GM12878 (cell line): ENCODE data around the gene MAP4K1. TPM values are rescaled to one million over a fixed set of nuclear protein-coding genes. Genes with fewer than 3 reads are reported as not detected.

Experiments used
- ATAC-seq: fragments of 200-7000 bp; cut with Tn5 transposase; 3 replicates; pipeline ENCODE4 v1.9.1; 2020; ENCODE audit warnings: mild to moderate bottlenecking, moderate library complexity
- BruUV-seq: library from RNA; stranded (reverse); fragments of 400-500 nt; replicated peaks from 2 replicates; lab custom pipeline; 2021; lab: Mats Ljungman, UMichigan
- CTCF ChIA-PET: fragments of 300-600 bp; sonication (Branson Sonifier 250); formaldehyde crosslinking; extraction: SDS; loops from one replicate; lab custom pipeline; 2021; ENCODE audit warnings: inconsistent platforms; lab: Yijun Ruan, JAX
- POLR2A ChIA-PET: fragments of 350-600 bp; formaldehyde crosslinking; extraction: SDS; loops from one replicate; lab custom pipeline; 2021; ENCODE audit warnings: inconsistent platforms; lab: Charles Lee
- RAD21 ChIA-PET: fragments of 300-600 bp; sonication (Branson Sonifier 250); formaldehyde crosslinking; loops from one replicate; lab custom pipeline; 2023; ENCODE audit warnings: antibody characterized with exemption; ENCODE audit not compliant: unreplicated experiment; lab: Charles Lee
- SMC1A ChIA-PET: fragments of 300-600 bp; sonication (Branson Sonifier 250); formaldehyde crosslinking; loops from one replicate; lab custom pipeline; 2023; ENCODE audit not compliant: unreplicated experiment, uncharacterized antibody; lab: Charles Lee
- DNase-seq: peaks from one replicate; pipeline ENCODE4 v3.0.0-alpha.2; 2011; ENCODE audit warnings: low read depth, low spot score
- FAIRE-seq: peaks from 3 replicates; lab custom pipeline; 2011; peaks lifted over from hg19 to GRCh38; lab: Jason Lieb, UNC
- H2AFZ ChIP-seq: 2 replicates; pipeline ENCODE4 v1.6.0; 2011; ENCODE audit warnings: low read depth, low read length, control low read depth; ENCODE audit not compliant: control insufficient read depth
- H3K27ac ChIP-seq: 2 replicates; pipeline ENCODE4 v1.5.1; 2011; ENCODE audit warnings: control low read depth; ENCODE audit not compliant: control insufficient read depth, insufficient read depth
- H3K27me3 ChIP-seq, 2 experiments: replicated peaks in 1 of 2; 2 replicates each; pipeline versions ENCODE4 v1.6.0 to v1.6.1; 2011; ENCODE audit warnings: low read length in 1 of 2; ENCODE audit not compliant: control insufficient read depth in 2 of 2, insufficient read depth in 2 of 2
- H3K36me3 ChIP-seq, 2 experiments: 2 replicates each; pipeline ENCODE4 v1.5.1; 2011; ENCODE audit warnings: low read length in 1 of 2; ENCODE audit not compliant: control insufficient read depth in 2 of 2, insufficient read depth in 2 of 2
- H3K4me1 ChIP-seq: 2 replicates; pipeline ENCODE4 v1.6.1; 2011; ENCODE audit warnings: mild to moderate bottlenecking, low read length, moderate library complexity, mixed read lengths; ENCODE audit not compliant: control insufficient read depth, insufficient read depth
- H3K4me2 ChIP-seq: 2 replicates; pipeline ENCODE4 v1.6.0; 2011; ENCODE audit warnings: control low read depth; ENCODE audit not compliant: control insufficient read depth, insufficient read depth
- H3K4me3 ChIP-seq: fragments of 200-600 bp; sonication (generic); 2 replicates; pipeline ENCODE4 v1.5.1; 2016
- H3K79me2 ChIP-seq: 2 replicates; pipeline ENCODE4 v1.6.0; 2011; ENCODE audit warnings: low read length; ENCODE audit not compliant: control insufficient read depth, insufficient read depth
- H3K9ac ChIP-seq: 2 replicates; pipeline ENCODE4 v1.8.0; 2011; ENCODE audit warnings: low read length, control low read depth, mixed read lengths; ENCODE audit not compliant: control insufficient read depth, insufficient read depth
- H3K9me3 ChIP-seq: replicated peaks from 3 replicates; pipeline ENCODE4 v1.5.1; 2011; ENCODE audit warnings: mild to moderate bottlenecking, low read length; ENCODE audit not compliant: control insufficient read depth, insufficient read depth
- H4K20me1 ChIP-seq: 2 replicates; pipeline ENCODE4 v1.6.0; 2011; ENCODE audit not compliant: control insufficient read depth, insufficient read depth
- FOXM1 ChIP-seq: IDR thresholded peaks from 2 replicates; pipeline ENCODE4 v1.6.1; 2012; ENCODE audit warnings: low read depth, mild to moderate bottlenecking, inconsistent platforms, low read length, moderate library complexity
- KLF5 ChIP-seq: fragments of 450-650 bp; IDR thresholded peaks from 2 replicates; pipeline ENCODE4 v1.6.1; 2014; ENCODE audit warnings: mild to moderate bottlenecking; ENCODE audit not compliant: partially characterized antibody
- WGBS: methylation state at CpG from one replicate; pipeline ENCODE4 v1.1.6; 2016; ENCODE audit warnings: low lambda C conversion rate; ENCODE audit not compliant: insufficient replicate concordance, insufficient coverage; ENCODE audit errors: missing lambda C conversion rate; 5-methylcytosine and 5-hydroxymethylcytosine counted together
- in situ Hi-C: fragments of 300-500 bp; cut with MboI; formaldehyde crosslinking; loops from 9 replicates; pipeline ENCODE4 v1.14.3; 2018; ENCODE audit warnings: mixed read lengths
- intact Hi-C: fragments of 100-400 bp; cut with micrococcal nuclease; formaldehyde crosslinking; loops from one replicate; pipeline ENCODE4 v1.14.2; 2022; ENCODE audit not compliant: unreplicated experiment
- polyA plus RNA-seq, 11 experiments: library from polyadenylated mRNA; depleted of rRNA in 4 of 11; unstranded in 6 of 11; stranded (reverse) in 5 of 11; fragments of >200 nt; fragmentation: Nextera tagmentation in 4 of 11; fragmentation: Illumina TruSeq in 1 of 11; extraction: Ambion mirVana in 4 of 11; extraction: Trizol in 1 of 11; gene quantifications; 1 replicate in 1 of 11; 2 replicates in 10 of 11; pipeline versions ENCODE4 v1.2.1 to v1.2.3, GENCODE V29; 2011 to 2016; ENCODE audit warnings: inconsistent platforms in 2 of 11, missing spikeins in 2 of 11, low read depth in 1 of 11
- total RNA-seq, 4 experiments: library from RNA; depleted of rRNA in 3 of 4; stranded (reverse); fragments of >200 nt in 3 of 4; fragmentation: Illumina TruSeq in 1 of 4; extraction: Trizol in 1 of 4; gene quantifications; 2 replicates each; pipeline versions ENCODE4 v1.2.1 to v1.2.3, GENCODE V29; 2013 to 2021
- TF ChIP-seq, protein P1 (sequence below): IDR thresholded peaks from 2 replicates; pipeline ENCODE4 v1.6.1; 2012; ENCODE audit warnings: improper control_type of control experiment, low read depth, low read length; ENCODE audit not compliant: insufficient replicate concordance

MAP4K1 gene
- total and polyA plus RNA-seq, 10 of the 15 experiments (the other 5 are each of a cell fraction or from before 2014, with no cell fraction given): 39.2 to 306 (median 140) TPM

DNA sequence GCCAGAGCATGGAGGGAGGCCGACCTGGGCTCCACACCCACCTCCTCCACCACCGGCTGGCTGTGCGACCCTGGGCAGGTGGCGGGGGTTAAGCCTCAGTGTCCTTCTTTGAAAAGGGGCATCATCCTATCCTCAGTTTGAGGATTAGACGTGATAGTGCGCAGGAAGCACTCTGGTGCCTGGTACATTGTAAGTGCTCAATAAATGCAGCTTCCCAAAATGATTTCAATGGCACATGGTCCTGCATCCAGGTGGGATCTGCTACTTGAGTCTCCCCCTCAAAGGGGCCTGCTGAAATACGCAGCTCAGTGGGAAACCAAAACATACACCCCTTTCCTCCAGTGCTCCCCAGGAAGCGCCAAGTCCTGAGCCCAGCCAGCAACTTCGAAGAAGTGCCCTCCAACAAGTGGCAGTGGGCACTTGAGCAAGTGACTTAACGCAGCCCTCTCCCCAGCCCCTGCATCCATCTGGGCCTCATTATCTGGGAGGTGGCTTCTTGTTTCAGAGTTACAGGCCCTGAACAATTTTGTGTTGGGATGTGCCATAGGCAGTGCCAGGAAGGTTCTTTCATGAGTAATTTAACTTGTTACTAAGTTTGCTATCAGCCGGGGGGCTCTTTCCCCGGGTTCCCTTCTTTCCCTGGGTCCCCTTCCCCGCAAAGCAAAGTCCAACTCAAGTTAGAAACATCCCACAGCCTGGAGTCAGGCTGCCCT lies 47.6 kb upstream of the MAP4K1 start:
- no peak overlapping the region for H3K27ac ChIP-seq
- intact Hi-C loops: no loop called here
- WGBS: 72% methylated on average over 13 of the region's 13 CpGs

More for the DNA sequence above, 47.6 kb upstream of the MAP4K1 start:
- in situ Hi-C loops: no loop called here
- Histone ChIP-seq H4K20me1 (no peaks in the 10 kb centered on the region; the same call in 1 of the 2 replicates), H2AFZ (no peak overlapping the region), H3K4me3 (no peak overlapping the region), H3K36me3 (peaks cover 7 to 13% of the 10 kb centered on the region in 2 experiments), H3K4me2 (no peak overlapping the region), H3K9me3 (no peaks in the 10 kb centered on the region), H3K4me1 (peaks cover 52% of the 10 kb centered on the region), H3K27me3 (no peaks in the 10 kb centered on the region), H3K79me2 (peaks cover 84% of the 10 kb centered on the region), H3K9ac (no peak overlapping the region)
- no TSS peak for BruUV-seq
- TF ChIP-seq, protein P1, sequence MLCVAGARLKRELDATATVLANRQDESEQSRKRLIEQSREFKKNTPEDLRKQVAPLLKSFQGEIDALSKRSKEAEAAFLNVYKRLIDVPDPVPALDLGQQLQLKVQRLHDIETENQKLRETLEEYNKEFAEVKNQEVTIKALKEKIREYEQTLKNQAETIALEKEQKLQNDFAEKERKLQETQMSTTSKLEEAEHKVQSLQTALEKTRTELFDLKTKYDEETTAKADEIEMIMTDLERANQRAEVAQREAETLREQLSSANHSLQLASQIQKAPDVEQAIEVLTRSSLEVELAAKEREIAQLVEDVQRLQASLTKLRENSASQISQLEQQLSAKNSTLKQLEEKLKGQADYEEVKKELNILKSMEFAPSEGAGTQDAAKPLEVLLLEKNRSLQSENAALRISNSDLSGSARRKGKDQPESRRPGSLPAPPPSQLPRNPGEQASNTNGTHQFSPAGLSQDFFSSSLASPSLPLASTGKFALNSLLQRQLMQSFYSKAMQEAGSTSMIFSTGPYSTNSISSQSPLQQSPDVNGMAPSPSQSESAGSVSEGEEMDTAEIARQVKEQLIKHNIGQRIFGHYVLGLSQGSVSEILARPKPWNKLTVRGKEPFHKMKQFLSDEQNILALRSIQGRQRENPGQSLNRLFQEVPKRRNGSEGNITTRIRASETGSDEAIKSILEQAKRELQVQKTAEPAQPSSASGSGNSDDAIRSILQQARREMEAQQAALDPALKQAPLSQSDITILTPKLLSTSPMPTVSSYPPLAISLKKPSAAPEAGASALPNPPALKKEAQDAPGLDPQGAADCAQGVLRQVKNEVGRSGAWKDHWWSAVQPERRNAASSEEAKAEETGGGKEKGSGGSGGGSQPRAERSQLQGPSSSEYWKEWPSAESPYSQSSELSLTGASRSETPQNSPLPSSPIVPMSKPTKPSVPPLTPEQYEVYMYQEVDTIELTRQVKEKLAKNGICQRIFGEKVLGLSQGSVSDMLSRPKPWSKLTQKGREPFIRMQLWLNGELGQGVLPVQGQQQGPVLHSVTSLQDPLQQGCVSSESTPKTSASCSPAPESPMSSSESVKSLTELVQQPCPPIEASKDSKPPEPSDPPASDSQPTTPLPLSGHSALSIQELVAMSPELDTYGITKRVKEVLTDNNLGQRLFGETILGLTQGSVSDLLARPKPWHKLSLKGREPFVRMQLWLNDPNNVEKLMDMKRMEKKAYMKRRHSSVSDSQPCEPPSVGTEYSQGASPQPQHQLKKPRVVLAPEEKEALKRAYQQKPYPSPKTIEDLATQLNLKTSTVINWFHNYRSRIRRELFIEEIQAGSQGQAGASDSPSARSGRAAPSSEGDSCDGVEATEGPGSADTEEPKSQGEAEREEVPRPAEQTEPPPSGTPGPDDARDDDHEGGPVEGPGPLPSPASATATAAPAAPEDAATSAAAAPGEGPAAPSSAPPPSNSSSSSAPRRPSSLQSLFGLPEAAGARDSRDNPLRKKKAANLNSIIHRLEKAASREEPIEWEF: no peak
- no peak for TF ChIP-seq FOXM1
- TF ChIP-seq KLF5: no peak
- no peak for DNase-seq
- no peak for ATAC-seq
- RAD21 ChIA-PET: no interaction called here
- no peak for FAIRE-seq
- POLR2A ChIA-PET: no interaction called here
- CTCF ChIA-PET: no interaction called here
- SMC1A ChIA-PET: interaction anchor here (1.1 kb wide), 1 partner anchor 122 kb away, joined by 3 read pairs; no protein-coding TSS in a partner anchor
